HepG2 (cell line): ENCODE results near the gene TBL2. TPM values are rescaled to one million over a fixed set of nuclear protein-coding genes. Genes with fewer than 3 reads are reported as not detected.
A peak's percentile ranks its signal among the peaks of the same experiment; 100 is the strongest.

ENCODE experiments used
- ATAC-seq: fragments of 200-7000 bp; cut with Tn5 transposase; 3 replicates; pipeline ENCODE4 v1.9.1; 2020; ENCODE audit warnings: mild to moderate bottlenecking, moderate library complexity
- BruUV-seq: library from RNA; stranded (reverse); fragments of 400-500 nt; replicated peaks from 2 replicates; lab custom pipeline; 2021; lab: Mats Ljungman, UMichigan
- CTCF ChIA-PET: fragments of 300-600 bp; formaldehyde crosslinking; extraction: SDS; loops from one replicate; lab custom pipeline; 2021; ENCODE audit warnings: low total read pairs, inconsistent platforms, low intra/inter-chr PET ratio; lab: Yijun Ruan, JAX
- POLR2A ChIA-PET: fragments of 350-600 bp; sonication (Branson Sonifier 250); formaldehyde crosslinking; loops from one replicate; lab custom pipeline; 2020; ENCODE audit warnings: antibody characterized with exemption, inconsistent platforms; lab: Yijun Ruan, JAX
- DNase-seq: peaks from one replicate; pipeline ENCODE4 v3.0.0-alpha.2; 2015; ENCODE audit warnings: low spot score
- FAIRE-seq: peaks from 3 replicates; lab custom pipeline; 2011; peaks lifted over from hg19 to GRCh38; lab: Jason Lieb, UNC
- H2AFZ ChIP-seq: one replicate; pipeline ENCODE4 v1.6.1; 2011; ENCODE audit warnings: low read length, inconsistent platforms
- H3K27ac ChIP-seq: fragments of 300-600 bp; 3 replicates; pipeline ENCODE4 v1.8.0; 2011; ENCODE audit warnings: mixed run types, mild to moderate bottlenecking, mixed read lengths, low read length, inconsistent platforms; ENCODE audit not compliant: insufficient read depth; ENCODE audit errors: extremely low read length
- H3K27me3 ChIP-seq, 2 experiments: fragments of 200-600 bp in 1 of 2; 2 replicates in 1 of 2; 3 replicates in 1 of 2; pipeline versions ENCODE4 v1.6.0 to v1.8.0; 2011; ENCODE audit warnings: low read length in 2 of 2, mild to moderate bottlenecking in 2 of 2, moderate library complexity in 2 of 2, inconsistent platforms in 1 of 2; ENCODE audit not compliant: insufficient read depth in 2 of 2, control insufficient read depth in 1 of 2
- H3K36me3 ChIP-seq, 2 experiments: fragments of 200-600 bp in 1 of 2; replicated peaks in 1 of 2; 2 replicates in 1 of 2; 3 replicates in 1 of 2; pipeline versions ENCODE4 v1.5.1 to v1.8.0; 2011; ENCODE audit warnings: low read length in 2 of 2, inconsistent platforms in 1 of 2; ENCODE audit not compliant: insufficient read depth in 2 of 2, control insufficient read depth in 1 of 2
- H3K4me1 ChIP-seq: 2 replicates; pipeline ENCODE4 v1.5.1; 2012; ENCODE audit warnings: low read length, inconsistent platforms; ENCODE audit not compliant: insufficient read depth
- H3K4me2 ChIP-seq: 2 replicates; pipeline ENCODE4 v1.6.0; 2011; ENCODE audit warnings: low read depth, low read length, inconsistent platforms
- H3K4me3 ChIP-seq, 3 experiments: fragments of 200-600 bp in 1 of 3; sonication (generic), shearing (Covaris generic) in 1 of 3; replicated peaks in 1 of 3; 2 replicates each; pipeline ENCODE4 v1.5.1; 2011 to 2016; ENCODE audit warnings: low read length in 3 of 3, inconsistent platforms in 2 of 3, low read depth in 2 of 3, mild to moderate bottlenecking in 2 of 3, control low read depth in 1 of 3, mixed read lengths in 1 of 3; ENCODE audit not compliant: insufficient read depth in 1 of 3
- H3K79me2 ChIP-seq: one replicate; pipeline ENCODE4 v1.6.1; 2011; ENCODE audit warnings: low read length, inconsistent platforms; ENCODE audit not compliant: insufficient read depth
- H3K9ac ChIP-seq: 2 replicates; pipeline ENCODE4 v1.6.0; 2011; ENCODE audit warnings: mild to moderate bottlenecking, low read depth, low read length, inconsistent platforms; ENCODE audit not compliant: insufficient read depth
- H3K9me3 ChIP-seq: 2 replicates; pipeline ENCODE4 v1.5.1; 2012; ENCODE audit warnings: mild to moderate bottlenecking, low read length
- H4K20me1 ChIP-seq: 2 replicates; pipeline ENCODE4 v1.6.0; 2011; ENCODE audit warnings: inconsistent platforms, mild to moderate bottlenecking, low read length, moderate library complexity; ENCODE audit not compliant: insufficient read depth
- AGO2 ChIP-seq: fragments of 200-400 bp; formaldehyde crosslinking; optimal IDR thresholded peaks from 2 replicates; pipeline ENCODE3; 2017; ENCODE audit warnings: mild to moderate bottlenecking, low read depth, low read length, moderate library complexity
- FLYWCH1 ChIP-seq: sonication (generic); formaldehyde crosslinking; IDR thresholded peaks from 2 replicates; pipeline ENCODE4 v1.8.1; 2023; ENCODE audit warnings: mild to moderate bottlenecking, missing genetic modification reagents
- RBFOX2 ChIP-seq: fragments of 200-400 bp; formaldehyde crosslinking; IDR thresholded peaks from 2 replicates; pipeline ENCODE4 v1.6.1; 2017; ENCODE audit warnings: low read depth, mild to moderate bottlenecking, low read length
- SMC3 ChIP-seq: IDR thresholded peaks from 2 replicates; pipeline ENCODE4 v1.6.1; 2011; ENCODE audit warnings: low read length, improper control_type of control experiment
- ZNF577 ChIP-seq: sonication (generic); formaldehyde crosslinking; IDR thresholded peaks from 2 replicates; pipeline ENCODE4 v1.4.0; 2020; ENCODE audit warnings: mild to moderate bottlenecking, low read depth, missing genetic modification reagents, borderline replicate concordance
- WGBS: methylation state at CpG from one replicate; pipeline ENCODE4 v1.1.6; 2017; ENCODE audit warnings: low lambda C conversion rate; 5-methylcytosine and 5-hydroxymethylcytosine counted together
- in situ Hi-C: cut with HindIII; loops from 2 replicates; pipeline ENCODE4 v1.10.0; 2017; ENCODE audit warnings: low pct_unique_long_range_greater_than_20kb; ENCODE audit not compliant: extremely low pct_ligation_motif_present
- intact Hi-C: fragments of 100-400 bp; cut with micrococcal nuclease; formaldehyde crosslinking; loops from one replicate; pipeline ENCODE4 v1.10.0; 2022; ENCODE audit not compliant: unreplicated experiment
- polyA plus RNA-seq, 8 experiments: library from polyadenylated mRNA; depleted of rRNA in 3 of 8; stranded (reverse) in 7 of 8; unstranded in 1 of 8; fragments of >200 nt; fragmentation: Illumina TruSeq in 4 of 8; extraction: Trizol in 4 of 8; gene quantifications; 2 replicates each; pipeline versions ENCODE4 v1.2.1 to v1.2.3, GENCODE V29; 2011 to 2016; ENCODE audit warnings: low read depth in 4 of 8, missing spikeins in 1 of 8, mixed read lengths in 1 of 8; ENCODE audit not compliant: insufficient read depth in 1 of 8
- total RNA-seq, 5 experiments: library from RNA; depleted of rRNA; stranded (reverse); fragments of >200 nt; fragmentation: Illumina TruSeq; extraction: Trizol; gene quantifications; 2 replicates each; pipeline ENCODE4 v1.2.3, GENCODE V29; 2016; ENCODE audit warnings: low read depth in 1 of 5

TBL2 gene
- total and polyA plus RNA-seq, 2 of the 13 experiments (the other 11 are each of a cell fraction or from before 2014, with no cell fraction given): 43.4 to 47.2 TPM

- no peaks in the 10 kb centered on the region for H3K27me3 ChIP-seq
- BruUV-seq: no TSS peak
- H2AFZ ChIP-seq: no peak overlapping the region
- in situ Hi-C loops: no loop called here
- POLR2A ChIA-PET: interaction anchor here (0.7 kb wide), 1 partner anchor 103 kb away, joined by 3 read pairs; no protein-coding TSS in a partner anchor
- TF ChIP-seq SMC3: no peak
- TF ChIP-seq AGO2: peak; percentile 12
- TF ChIP-seq FLYWCH1 (CRISPR knock-in tag): no peak
- TF ChIP-seq, all 625 proteins: peak for 1
- H4K20me1 ChIP-seq: peaks cover 5% of the 10 kb centered on the region; the same call in 1 of the 2 replicates
- no peak overlapping the region for H3K9ac ChIP-seq
- WGBS: 95% methylated on average over 10 of the region's 10 CpGs
- ATAC-seq (no peak), DNase-seq (no peak), FAIRE-seq (no peak)
- H3K4me2 ChIP-seq: no peak overlapping the region
- H3K4me1 ChIP-seq: peaks cover 29% of the 10 kb centered on the region
- H3K36me3 ChIP-seq: peaks cover 27 to 51% of the 10 kb centered on the region in 2 experiments
- no peaks in the 10 kb centered on the region for H3K9me3 ChIP-seq
- peaks cover 5% of the 10 kb centered on the region for H3K79me2 ChIP-seq
- CTCF ChIA-PET: no interaction called here
- intact Hi-C loops: no loop called here
- no peak overlapping the region for H3K27ac ChIP-seq
- H3K4me3 ChIP-seq: no peak overlapping the region
These were observed 7.4 kb downstream of the TBL2 start for GRCh38 chr7:73570977-73571376.

GRCh38 chr7:73570521-73570920, 7.9 kb downstream of the TBL2 start:
- in situ Hi-C loops: no loop called here
- CTCF ChIA-PET: no interaction called here
- TF ChIP-seq ZNF577 (CRISPR knock-in tag) (no peak), RBFOX2 (peak; percentile 27; the same call in 1 of the 2 replicates), AGO2 (peak; percentile 70)
- TF ChIP-seq, all 625 proteins: peak for 2
- Histone ChIP-seq H3K36me3 (peaks cover 27 to 49% of the 10 kb centered on the region in 2 experiments), H3K9me3 (no peaks in the 10 kb centered on the region), H3K79me2 (peaks cover 2% of the 10 kb centered on the region), H3K4me2 (no peak overlapping the region), H3K27ac (no peak overlapping the region), H3K27me3 (no peaks in the 10 kb centered on the region), H4K20me1 (peaks cover 5% of the 10 kb centered on the region; the same call in 1 of the 2 replicates), H2AFZ (no peak overlapping the region), H3K4me1 (peaks cover 29% of the 10 kb centered on the region), H3K9ac (no peak overlapping the region), H3K4me3 (no peak overlapping the region)
- 99% methylated on average over 21 of the region's 22 CpGs for WGBS
- FAIRE-seq (no peak), ATAC-seq (no peak), DNase-seq (no peak)
- POLR2A ChIA-PET: no interaction called here
- intact Hi-C loops: no loop called here
- no TSS peak for BruUV-seq
